Suprapubic skin (tissue), 4 donors: ENCODE results near the gene CALHM2. TPM values are rescaled to one million over a fixed set of nuclear protein-coding genes. Genes with fewer than 3 reads are reported as not detected.

Experiments used
- DNase-seq, 2 donors: peaks; one replicate each; pipeline ENCODE4 v3.0.0-alpha.2; 2019; ENCODE audit warnings: low spot score in 2 of 2
- H3K27ac ChIP-seq: fragments of 200-600 bp; sonication (generic); one replicate; pipeline ENCODE4 v1.5.1; 2019
- H3K27me3 ChIP-seq: fragments of 200-600 bp; sonication (generic); one replicate; pipeline ENCODE4 v1.5.1; 2019
- H3K36me3 ChIP-seq: fragments of 200-600 bp; sonication (generic); one replicate; pipeline ENCODE4 v1.5.1; 2019
- H3K4me1 ChIP-seq: fragments of 200-600 bp; sonication (generic); one replicate; pipeline ENCODE4 v1.5.1; 2019
- H3K4me3 ChIP-seq: fragments of 200-600 bp; sonication (generic); one replicate; pipeline ENCODE4 v1.5.1; 2019; ENCODE audit warnings: mild to moderate bottlenecking
- H3K9me3 ChIP-seq: fragments of 200-600 bp; sonication (generic); one replicate; pipeline ENCODE4 v1.5.1; 2019
- EP300 ChIP-seq: sonication (generic); formaldehyde crosslinking; IDR thresholded peaks from one replicate; pipeline ENCODE4 v1.6.1; 2017; ENCODE audit warnings: antibody characterized with exemption
- POLR2A ChIP-seq, 2 donors: fragments of 450-650 bp; IDR thresholded peaks; one replicate each; pipeline ENCODE4 v1.6.1; 2017; ENCODE audit warnings: antibody characterized with exemption in 2 of 2, mild to moderate bottlenecking in 2 of 2, moderate library complexity in 2 of 2
- POLR2AphosphoS5 ChIP-seq, 3 donors: sonication (generic); formaldehyde crosslinking; IDR thresholded peaks; one replicate each; pipeline ENCODE4 v1.6.1; 2017; ENCODE audit warnings: antibody characterized with exemption in 3 of 3
- WGBS: methylation state at CpG from one replicate; pipeline ENCODE4 v1.1.5; 2018; 5-methylcytosine and 5-hydroxymethylcytosine counted together
- total RNA-seq, 4 donors: library from RNA; depleted of rRNA; stranded (reverse); fragments of >200 nt; gene quantifications; one replicate each; pipeline ENCODE4 v1.1.0, GENCODE V29; 2016
- TF ChIP-seq, protein P1 (sequence below), 2 donors: fragments of 200-600 bp in 1 of 2; fragments of 450-650 bp in 1 of 2; sonication (generic) in 1 of 2; IDR thresholded peaks; one replicate each; pipeline ENCODE4 v1.5.1; 2016 to 2019; ENCODE audit warnings: antibody characterized with exemption in 2 of 2, mild to moderate bottlenecking in 1 of 2, moderate library complexity in 1 of 2

The CALHM2 gene
- total RNA-seq, 4 donors from 2014 or later, result 13.7 to 17.9 (median 16.3) TPM

DNA sequence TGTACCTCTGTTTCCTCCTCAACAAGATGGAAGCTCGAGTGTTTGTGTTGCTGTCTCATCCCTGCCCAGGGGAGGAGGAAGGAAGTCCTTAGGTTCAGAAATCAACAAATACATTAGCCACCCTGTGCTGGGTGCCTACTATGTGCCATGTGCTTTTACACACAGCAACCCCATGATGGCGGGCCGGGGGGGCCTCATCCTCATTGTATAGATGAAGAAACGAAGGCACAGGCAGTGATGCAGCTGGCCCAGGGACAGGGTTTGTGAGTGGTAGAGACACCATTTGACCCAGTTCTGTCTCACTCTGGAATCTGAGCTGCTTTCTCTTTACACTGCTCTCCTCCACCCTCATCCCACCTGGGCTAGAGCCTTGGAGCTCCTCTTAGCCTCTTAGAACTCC lies 1.9 kb upstream of the CALHM2 start:
- H3K36me3 ChIP-seq, result peaks cover 5% of the 10 kb centered on the region
- no peak overlapping the region for H3K4me3 ChIP-seq
- TF ChIP-seq, protein P1, sequence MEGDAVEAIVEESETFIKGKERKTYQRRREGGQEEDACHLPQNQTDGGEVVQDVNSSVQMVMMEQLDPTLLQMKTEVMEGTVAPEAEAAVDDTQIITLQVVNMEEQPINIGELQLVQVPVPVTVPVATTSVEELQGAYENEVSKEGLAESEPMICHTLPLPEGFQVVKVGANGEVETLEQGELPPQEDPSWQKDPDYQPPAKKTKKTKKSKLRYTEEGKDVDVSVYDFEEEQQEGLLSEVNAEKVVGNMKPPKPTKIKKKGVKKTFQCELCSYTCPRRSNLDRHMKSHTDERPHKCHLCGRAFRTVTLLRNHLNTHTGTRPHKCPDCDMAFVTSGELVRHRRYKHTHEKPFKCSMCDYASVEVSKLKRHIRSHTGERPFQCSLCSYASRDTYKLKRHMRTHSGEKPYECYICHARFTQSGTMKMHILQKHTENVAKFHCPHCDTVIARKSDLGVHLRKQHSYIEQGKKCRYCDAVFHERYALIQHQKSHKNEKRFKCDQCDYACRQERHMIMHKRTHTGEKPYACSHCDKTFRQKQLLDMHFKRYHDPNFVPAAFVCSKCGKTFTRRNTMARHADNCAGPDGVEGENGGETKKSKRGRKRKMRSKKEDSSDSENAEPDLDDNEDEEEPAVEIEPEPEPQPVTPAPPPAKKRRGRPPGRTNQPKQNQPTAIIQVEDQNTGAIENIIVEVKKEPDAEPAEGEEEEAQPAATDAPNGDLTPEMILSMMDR (IDR thresholded peaks at IDR 0.05), result no peak
- TF ChIP-seq POLR2A (IDR thresholded peaks at IDR 0.05) (no peak), EP300 (no peak), POLR2AphosphoS5 (IDR thresholded peaks at IDR 0.05) (no peak)
- no peaks in the 10 kb centered on the region for H3K9me3 ChIP-seq
- H3K27me3 ChIP-seq, result no peaks in the 10 kb centered on the region
- peaks cover 40% of the 10 kb centered on the region for H3K4me1 ChIP-seq
- no peak overlapping the region for H3K27ac ChIP-seq
- no peak for DNase-seq
- 86% methylated on average over 4 of the region's 4 CpGs for WGBS

DNA sequence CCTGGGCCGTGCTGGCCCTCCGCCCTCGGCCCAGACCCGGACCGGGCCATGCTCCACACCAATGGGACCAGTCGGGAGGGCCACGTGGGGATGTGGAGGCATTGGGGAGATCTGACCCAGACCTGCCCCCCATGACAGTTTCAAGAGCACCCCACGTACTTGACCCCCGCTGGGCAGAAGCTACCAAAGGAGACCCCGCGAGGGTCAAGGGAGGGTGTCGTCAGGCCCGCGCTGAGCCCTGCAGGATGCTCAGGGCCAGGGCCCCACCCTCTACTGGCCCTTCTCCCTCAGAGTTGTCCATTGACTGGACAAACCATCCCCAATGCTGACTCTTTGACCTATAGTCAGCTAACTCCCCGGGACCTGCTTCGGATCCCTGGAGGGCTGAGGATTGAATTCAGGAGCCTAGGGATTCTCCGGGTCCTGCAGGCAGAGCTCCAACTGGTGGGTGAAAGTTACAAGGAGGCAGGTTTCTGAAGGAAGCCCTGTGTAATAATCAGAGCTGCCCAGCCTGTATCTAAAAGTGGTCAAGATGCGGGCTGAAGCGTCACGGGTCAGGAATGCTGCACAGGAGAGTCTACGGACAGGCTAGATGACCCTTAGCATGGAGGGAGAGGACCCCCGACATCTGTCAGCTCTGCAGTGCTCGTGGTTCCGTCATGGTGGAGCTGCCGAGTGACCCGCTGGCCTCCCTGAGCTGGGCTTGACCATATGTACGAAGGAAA lies 498 bp upstream of the CALHM2 start:
- no peaks in the 10 kb centered on the region for H3K27me3 ChIP-seq
- H3K9me3 ChIP-seq, result no peaks in the 10 kb centered on the region
- peaks cover 10% of the 10 kb centered on the region for H3K36me3 ChIP-seq
- peak overlapping the region; percentile 58 for H3K4me3 ChIP-seq
- WGBS, result 52% methylated on average over 15 of the region's 27 CpGs
- TF ChIP-seq POLR2A (IDR thresholded peaks at IDR 0.05), result no peak
- TF ChIP-seq, protein P1 (IDR thresholded peaks at IDR 0.05), result no peak
- no peak for TF ChIP-seq POLR2AphosphoS5 (IDR thresholded peaks at IDR 0.05)
- TF ChIP-seq EP300, result no peak
- H3K4me1 ChIP-seq, result peaks cover 53% of the 10 kb centered on the region
- DNase-seq, result no peak
- peak overlapping the region; percentile 87 for H3K27ac ChIP-seq

GRCh38 chr10:103451091-103451813 lies 918 bp downstream of the CALHM2 start:
- TF ChIP-seq POLR2A (IDR thresholded peaks at IDR 0.05) (no peak), POLR2AphosphoS5 (IDR thresholded peaks at IDR 0.05) (no peak), EP300 (no peak)
- TF ChIP-seq, protein P1 (IDR thresholded peaks at IDR 0.05), result no peak
- H3K4me3 ChIP-seq, result peak overlapping the region; percentile 58
- peak overlapping the region; percentile 87 for H3K27ac ChIP-seq
- peaks cover 23% of the 10 kb centered on the region for H3K36me3 ChIP-seq
- no peaks in the 10 kb centered on the region for H3K27me3 ChIP-seq
- no peaks in the 10 kb centered on the region for H3K9me3 ChIP-seq
- peak in 1 of 2 donors; percentile 86 for DNase-seq
- peaks cover 66% of the 10 kb centered on the region for H3K4me1 ChIP-seq
- WGBS, result 19% methylated on average over 8 of the region's 14 CpGs

DNA sequence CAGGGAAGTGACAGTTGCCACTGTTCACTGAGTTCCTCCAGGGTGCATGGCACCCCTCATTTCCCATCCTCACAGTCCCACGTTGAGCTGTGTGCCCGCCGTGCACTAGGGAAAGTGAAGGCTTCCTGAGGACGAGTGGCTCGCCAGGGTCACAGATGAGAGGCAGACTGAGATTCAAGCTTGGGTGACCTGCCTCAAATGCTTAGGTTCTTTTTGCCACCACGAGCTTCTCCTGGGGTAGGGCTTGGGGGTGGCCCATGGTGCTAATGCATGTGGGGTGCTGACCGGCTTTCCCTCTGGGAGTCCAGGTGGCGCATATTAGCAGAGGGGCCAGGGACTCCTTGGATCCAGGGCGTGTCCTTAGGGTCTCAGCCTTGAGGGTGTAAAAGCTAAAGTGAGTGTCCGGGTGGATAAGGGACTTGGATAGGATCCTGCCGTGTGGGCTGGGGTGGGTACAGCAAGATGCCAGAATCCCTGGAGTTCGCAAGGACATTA lies 1.9 kb downstream of the CALHM2 start:
- Histone ChIP-seq H3K27ac (peak overlapping the region; percentile 87), H3K9me3 (no peaks in the 10 kb centered on the region), H3K4me3 (peak overlapping the region; percentile 58), H3K36me3 (peaks cover 33% of the 10 kb centered on the region), H3K4me1 (peaks cover 74% of the 10 kb centered on the region), H3K27me3 (no peaks in the 10 kb centered on the region)
- TF ChIP-seq POLR2AphosphoS5 (IDR thresholded peaks at IDR 0.05) (no peak), POLR2A (IDR thresholded peaks at IDR 0.05) (no peak), EP300 (no peak)
- TF ChIP-seq, protein P1 (IDR thresholded peaks at IDR 0.05), result no peak
- 78% methylated on average over 11 of the region's 12 CpGs for WGBS
- DNase-seq, result no peak
